C4-2B (cell line): ENCODE results near the gene GRK6.

Source experiments
- ZFX ChIP-seq: fragments of 450-650 bp; IDR thresholded peaks from 2 replicates; pipeline ENCODE4 v1.6.1; 2017
- TF ChIP-seq, protein P1 (sequence below): fragments of 450-650 bp; conservative IDR thresholded peaks from 2 replicates; pipeline ENCODE4 v1.5.1; 2017; ENCODE audit warnings: mild to moderate bottlenecking

DNA sequence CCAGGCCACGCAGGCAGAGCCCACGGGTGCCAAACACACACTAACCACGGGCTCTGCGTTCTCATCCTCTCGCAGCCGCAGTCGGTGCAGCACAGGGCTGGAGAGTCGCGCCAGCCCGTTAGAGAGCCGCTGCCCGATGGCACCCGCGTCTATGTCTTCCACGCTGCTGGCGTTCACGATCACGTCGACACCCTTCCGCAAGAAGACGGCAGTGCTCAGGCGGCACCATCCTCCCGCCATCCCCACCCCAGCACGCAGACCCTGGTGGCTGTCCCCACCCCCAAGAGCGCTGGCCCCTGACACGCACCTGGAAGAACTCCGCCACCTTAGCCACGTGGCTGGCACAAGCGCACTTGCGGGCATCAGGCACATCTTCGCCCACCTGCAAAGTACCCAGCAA lies 41.0 kb downstream of the GRK6 start:
- TF ChIP-seq, protein P1, sequence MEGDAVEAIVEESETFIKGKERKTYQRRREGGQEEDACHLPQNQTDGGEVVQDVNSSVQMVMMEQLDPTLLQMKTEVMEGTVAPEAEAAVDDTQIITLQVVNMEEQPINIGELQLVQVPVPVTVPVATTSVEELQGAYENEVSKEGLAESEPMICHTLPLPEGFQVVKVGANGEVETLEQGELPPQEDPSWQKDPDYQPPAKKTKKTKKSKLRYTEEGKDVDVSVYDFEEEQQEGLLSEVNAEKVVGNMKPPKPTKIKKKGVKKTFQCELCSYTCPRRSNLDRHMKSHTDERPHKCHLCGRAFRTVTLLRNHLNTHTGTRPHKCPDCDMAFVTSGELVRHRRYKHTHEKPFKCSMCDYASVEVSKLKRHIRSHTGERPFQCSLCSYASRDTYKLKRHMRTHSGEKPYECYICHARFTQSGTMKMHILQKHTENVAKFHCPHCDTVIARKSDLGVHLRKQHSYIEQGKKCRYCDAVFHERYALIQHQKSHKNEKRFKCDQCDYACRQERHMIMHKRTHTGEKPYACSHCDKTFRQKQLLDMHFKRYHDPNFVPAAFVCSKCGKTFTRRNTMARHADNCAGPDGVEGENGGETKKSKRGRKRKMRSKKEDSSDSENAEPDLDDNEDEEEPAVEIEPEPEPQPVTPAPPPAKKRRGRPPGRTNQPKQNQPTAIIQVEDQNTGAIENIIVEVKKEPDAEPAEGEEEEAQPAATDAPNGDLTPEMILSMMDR, result no peak
- TF ChIP-seq ZFX, result no peak
